SIG-M5 (cell line): ENCODE measurements around the gene NTMT2.
"Not testable (repeated sequence)": the region's sequence is repeated elsewhere in the genome, so short reads cannot be mapped to it uniquely, and the experiment has no call there.

Experiments used
- DNase-seq: peaks from one replicate; lab custom pipeline; 2025; lab: John Stamatoyannopoulos, UW

The NTMT2 gene

DNA sequence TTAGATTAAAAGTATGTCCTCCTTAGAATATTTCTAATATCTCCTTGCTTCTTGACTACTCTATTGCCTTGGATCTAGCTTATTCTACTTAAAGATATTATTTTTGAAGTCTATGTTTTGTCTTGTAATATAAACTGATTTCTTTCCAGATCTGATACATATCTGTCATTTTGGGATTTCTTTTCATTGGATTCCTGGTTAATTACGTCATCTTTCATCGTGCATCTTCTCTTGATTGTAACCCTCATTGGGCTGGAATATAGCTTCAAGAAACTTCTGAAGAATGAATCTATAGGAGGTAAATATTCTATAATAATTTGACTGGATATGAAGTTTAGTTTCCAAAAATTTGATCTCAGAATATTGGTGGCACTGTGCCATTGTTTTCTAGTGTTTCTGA is 12.1 kb downstream of the NTMT2 start:
- DNase-seq: no peak

DNA sequence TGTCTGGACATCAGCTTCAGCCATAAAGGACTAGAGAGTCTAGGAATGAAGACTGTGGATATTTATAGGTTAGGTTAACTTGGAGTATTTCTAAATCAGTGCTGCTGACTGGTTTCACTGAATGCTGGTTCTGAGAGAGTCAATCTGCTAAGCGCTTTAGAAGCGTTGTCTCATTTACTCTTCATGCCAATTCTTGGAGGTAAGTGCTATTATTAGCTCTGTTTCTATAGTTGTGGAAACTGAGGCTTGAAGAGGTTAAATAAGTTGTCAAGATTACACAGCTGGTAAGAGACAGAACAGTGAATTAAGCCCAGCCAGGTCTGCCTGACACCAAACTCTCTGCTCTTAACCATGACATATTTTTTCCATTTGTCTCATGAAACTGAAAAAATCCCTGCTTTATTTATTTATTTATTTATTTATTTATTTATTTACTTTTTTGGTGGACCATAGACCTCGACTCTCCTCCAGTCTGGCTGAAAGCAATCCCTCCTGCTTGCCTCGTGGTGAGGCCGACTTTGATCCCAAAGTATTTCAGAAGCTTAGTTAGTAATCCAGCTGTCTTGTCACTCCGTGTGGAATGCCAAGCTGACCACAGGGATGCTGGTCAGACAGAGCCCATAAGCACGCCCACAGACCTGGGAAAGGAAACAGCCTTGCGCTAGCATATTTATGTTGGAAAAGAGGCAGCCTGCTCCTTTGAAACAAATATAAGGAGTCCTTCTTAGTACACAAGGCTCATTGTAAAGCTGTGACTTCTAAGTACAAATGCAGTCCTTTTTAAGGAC is 16.9 kb downstream of the NTMT2 start:
- DNase-seq: no peak

DNA sequence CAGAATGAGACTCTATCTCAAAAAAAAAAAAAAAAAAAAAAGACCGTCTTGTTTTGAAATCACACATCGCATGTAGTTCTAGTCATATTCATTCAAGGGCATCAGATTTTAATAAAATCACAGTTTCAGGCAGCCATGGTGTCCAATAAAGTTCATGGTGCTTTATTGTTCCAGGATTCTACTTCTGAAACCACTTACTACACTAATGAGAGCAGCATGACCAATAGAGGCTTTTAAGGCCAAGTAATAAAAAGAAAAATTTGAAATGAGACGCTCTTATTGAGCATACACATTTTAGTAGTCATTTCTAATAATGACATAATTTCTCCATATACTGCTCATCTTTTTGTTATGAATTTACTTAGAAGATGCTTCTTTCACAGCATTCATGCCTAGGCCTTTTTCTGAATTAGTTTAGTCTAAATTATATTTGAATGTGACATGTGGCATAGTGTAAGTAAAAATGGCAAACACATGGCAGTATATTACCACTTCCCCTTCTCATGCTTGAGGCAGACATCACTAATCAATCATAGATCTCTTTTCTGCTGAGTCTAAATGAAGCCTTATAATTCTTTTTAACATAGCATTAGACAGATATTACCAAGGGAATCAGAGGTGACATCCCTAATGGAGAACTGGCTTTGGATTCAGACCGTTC is 18.5 kb downstream of the NTMT2 start:
- no peak for DNase-seq

DNA sequence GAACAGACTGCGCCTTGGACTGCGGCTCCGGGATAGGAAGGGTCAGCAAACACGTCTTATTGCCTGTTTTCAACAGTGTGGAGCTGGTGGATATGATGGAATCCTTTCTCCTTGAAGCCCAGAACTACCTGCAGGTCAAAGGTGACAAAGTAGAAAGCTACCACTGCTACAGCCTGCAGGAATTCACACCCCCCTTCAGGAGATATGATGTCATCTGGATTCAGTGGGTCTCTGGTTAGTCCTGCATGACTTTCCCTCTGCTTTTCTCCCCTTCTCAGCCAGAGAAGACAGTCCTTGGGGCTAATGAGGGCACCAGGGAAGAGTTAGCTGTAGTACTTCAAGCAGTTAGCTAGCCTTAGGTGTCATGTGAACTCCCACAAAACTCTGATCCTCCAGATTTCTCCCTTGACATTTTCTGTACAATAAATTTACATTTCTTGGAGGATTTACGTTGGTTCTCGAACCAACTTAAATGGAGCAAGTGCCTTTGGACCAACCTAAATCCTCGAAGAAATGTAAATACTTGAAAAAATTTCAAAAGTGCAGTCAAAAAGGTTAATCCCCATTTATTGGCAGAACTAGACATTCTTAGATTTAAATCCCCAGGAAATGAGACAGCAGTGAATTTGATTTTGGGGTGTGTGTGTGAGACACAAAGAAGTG is 20.9 kb downstream of the NTMT2 start:
- DNase-seq: no peak

DNA sequence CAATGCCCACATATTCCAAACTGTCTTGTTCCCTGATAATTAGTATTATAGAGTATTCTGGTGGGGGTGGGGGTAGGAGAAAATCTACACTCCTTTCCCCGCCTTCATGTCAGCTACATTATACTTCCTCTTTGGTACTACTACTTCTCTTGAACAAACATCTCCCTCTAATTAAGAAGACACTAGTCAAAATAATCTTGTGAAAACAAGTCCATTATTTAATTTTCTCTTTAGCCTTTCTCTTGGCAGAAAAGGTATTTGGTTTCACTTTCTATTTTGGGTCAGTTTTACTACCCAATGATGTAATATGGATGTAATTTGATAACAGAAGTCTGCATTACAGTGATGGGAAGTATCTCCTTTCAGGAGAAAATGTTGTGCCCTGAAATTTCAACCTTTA is 22.5 kb downstream of the NTMT2 start:
- no peak for DNase-seq

DNA sequence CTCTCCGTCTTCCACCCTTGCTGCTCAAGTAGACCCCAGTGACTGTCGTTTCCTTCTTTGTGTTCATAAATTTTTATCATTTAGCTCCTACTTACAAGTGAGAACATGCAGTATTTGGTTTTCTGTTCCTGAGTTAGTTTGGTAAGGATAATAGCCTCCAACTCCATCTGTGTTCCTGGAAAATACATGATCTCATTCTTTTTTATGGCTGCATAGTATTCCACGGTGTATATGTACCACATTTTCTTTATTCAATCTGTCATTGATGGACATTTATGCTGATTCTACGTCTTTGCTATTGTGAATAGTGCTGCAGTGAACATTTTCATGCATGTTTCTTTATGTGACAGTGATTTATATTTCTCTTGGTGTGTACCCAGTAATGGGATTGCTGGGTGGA is 24.8 kb downstream of the NTMT2 start:
- not testable (repeated sequence) for DNase-seq

DNA sequence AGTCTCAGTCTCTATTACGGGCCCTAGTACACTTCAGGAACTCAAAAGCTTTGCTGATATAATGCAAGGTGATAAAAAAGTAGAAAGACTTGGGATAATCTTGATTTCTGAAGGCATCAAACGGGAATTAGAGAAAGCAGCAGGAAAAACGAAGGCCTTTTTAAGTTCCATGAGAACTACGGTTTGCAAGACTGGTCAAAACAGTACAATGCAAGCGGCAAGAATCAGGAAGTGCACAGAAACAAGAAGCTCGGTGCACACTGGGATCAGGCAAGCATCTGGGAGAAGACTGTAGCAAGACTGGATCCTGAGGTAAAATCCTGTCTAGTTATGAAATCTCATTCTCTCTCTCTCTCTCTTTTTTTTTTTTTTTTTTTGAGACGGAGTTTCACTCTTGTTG is 28.6 kb downstream of the NTMT2 start:
- DNase-seq: no peak

DNA sequence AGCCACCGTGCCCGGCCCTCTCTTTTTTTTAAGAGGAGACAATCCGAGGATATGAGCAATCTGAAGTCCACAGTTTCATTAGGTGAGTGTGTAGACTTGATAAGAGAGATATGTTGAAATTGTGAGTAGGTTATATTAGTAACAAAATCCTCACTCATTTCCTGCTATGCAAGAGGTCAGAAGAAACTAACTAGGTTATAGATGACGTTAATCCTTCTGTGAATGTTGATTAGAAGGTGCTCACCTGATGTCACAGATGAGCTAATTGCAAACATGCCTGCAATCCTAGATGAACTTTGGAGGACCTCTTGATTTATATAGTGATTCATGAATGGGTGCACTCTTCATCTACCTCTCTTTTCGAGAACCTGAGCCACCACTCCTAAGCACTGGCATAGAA is 29.3 kb downstream of the NTMT2 start:
- DNase-seq: no peak

DNA sequence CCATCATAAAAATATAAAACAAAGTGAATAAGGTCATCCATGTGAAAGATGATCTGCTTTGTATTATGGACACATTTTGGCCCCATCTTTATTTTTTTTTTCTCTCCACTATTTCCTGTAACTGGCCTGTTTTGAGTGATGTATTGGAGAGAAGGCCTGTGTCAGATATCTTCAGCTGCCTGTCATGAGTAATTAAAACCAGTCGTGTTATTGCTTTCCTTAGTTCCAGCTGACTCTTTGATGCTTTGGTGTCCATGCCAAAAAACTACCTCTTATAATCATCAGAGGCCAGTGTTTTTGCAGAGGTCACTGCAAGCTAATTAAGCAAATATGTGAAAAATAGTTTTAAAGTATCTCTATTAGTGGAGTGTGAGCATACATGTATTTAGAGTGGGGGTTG is 29.7 kb downstream of the NTMT2 start:
- no peak for DNase-seq

DNA sequence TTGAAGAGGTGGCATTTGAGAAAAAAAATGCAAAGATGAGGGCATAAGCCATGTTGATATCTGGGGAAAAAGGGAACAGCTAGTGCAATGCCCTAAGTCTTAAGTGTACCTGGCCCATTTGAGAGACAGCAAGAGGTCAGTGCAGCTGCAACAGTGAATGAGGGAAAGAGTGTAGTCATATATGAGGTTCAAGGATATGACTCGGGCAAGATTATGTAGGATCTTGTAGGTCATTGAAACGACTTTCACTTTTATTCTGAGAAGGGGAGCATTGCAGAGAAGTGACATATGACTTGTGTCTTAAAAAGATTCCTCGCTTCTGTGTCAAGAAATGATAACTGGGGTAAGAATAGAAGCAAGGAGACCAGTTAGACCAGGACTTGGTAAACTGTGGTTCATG is 31.0 kb downstream of the NTMT2 start:
- no peak for DNase-seq

DNA sequence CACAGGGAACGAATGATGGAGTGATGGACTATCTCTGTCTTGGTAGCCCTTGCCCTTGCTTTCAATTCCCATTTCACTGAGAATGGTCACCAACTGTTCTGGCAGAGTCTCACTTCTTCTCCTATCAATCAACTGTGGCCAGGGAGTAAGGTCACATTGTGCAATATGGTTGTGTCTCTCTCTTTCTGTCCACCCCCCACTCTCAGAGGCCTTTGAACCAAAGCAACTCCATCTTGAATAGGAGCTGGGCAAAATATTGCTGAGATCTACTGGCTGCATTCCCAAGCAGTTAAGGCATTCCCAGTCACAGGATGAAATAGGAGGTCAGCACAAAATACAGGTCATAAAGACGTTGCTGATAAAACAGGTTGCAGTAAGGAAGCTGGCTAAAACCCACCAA is 36.7 kb downstream of the NTMT2 start:
- no peak for DNase-seq

DNA sequence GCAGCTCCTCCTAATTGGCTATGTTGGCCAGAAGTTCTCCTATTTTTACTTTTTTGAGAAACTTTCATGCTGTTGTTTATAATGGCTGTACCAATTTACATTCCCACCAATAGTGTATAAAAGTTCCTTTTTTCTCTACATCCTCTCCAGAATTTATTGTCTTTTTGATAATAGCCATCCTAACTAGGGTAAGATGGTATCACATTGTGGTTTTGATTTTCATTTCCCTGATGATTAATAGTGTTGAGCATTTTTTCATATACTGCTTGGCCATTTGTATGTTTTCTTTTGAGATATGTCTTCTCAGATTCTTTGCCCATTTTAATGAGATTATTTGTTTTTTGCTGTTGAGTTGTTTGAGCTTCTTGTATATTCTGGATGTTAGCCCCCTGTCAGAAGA is 46.8 kb downstream of the NTMT2 start:
- no peak for DNase-seq

DNA sequence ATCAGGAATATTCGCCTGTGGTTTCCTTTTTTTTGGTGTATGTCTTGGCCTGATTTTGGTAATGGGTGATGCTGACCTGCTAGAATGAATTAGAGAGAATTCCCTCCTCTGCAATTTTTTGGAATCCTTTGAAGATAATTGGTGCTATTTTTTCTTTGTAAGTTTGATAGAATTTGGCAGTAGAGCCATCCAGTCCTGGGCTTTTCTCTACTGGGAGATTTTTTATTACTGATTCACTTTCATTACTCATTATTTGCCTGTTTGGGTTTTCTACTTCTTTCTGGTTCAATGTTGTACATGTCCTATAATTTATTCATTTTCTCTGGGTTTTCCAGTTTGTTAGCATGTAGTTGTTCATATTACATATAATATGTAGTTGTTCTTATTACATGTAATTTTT is 48.7 kb downstream of the NTMT2 start:
- DNase-seq: no peak

DNA sequence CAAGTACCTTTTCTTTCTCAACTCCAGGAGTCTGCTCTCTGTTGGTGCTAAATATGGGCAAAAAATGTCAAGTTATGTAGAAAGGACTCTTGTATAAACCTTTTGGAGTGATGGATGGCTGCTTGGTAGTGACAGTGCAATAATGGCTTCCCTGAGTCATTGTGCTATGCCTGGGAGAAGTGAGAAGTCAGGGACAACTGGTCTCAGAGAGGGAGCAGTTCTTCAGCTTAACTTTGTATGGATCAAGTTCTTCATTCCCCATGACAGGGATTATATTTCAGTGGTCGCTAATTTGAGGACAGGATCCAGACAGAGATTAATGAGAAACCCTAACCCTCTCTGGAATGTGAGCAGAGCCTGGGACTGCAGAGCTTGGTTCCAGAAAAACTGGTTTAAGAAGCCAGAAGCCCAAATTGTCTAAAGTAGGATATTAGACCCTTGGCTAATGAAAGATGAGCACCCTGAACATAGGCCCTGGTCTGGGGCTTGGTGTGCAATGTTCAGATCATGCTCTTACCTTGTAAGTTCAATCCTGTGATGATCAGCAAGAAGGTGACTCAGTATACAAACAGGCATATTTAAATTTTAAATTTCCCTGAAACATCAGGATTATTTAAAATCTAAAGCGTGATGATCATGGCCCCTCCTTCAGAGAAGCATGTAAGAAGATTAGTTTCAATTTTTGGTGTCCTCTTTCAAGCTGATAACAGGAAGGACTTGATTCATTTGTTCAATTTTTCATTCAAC is 50.9 kb downstream of the NTMT2 start:
- DNase-seq: no peak

DNA sequence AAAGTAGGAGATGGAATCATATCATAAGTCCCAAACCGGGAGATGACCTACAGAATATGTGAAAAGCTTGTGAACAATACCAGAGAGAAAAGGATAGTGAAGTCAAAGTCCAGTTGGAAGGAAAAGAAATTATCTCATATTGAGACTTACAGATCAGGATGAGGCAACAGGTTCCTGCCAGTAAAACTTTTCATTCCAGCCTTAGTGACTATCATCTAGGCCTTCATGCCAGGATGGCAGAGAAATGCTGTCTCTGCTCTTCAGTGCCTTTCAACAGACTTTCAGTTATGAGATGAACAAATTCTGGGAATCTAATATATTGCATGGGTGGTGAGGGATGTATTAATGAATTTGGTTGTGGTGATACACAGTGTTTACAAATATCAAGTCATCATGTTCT is 52.3 kb downstream of the NTMT2 start:
- DNase-seq: no peak

DNA sequence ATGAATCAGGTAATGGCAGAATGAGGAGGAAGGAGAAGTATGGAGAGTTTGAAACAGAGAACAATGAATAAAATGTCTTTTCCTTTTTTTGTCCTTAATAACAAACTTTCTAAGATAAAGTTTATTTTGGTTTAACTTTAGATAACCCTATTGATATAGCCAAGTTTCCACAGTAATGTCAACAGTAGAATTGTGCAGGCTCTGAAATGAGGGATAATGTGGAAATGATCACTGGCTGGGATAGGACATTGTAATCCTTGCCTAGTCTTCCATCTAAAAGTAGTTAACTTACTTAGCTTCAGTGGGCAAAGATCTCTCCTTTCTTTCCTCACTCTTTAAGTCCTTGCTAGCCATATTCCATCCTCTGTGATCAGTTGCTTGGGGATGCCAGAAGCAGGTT is 52.8 kb downstream of the NTMT2 start:
- no peak for DNase-seq

DNA sequence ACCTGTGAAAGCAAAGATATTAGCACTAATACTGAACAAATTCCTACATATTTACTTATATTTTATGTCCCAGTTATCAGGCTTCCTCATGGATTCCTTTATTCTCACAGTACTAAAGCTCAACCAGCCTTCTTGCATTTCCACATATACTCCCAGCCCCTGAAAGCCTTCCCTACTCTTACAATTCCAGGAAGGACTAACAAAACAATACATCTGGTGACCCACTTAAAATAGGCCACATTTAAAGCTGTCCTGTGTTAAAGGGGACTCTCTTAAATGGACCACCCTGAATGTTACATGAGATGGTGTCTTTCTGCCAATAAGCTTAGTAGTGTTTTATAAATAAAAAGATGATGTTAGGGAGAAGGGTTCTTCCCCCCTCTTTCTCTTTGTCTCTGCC is 54.4 kb downstream of the NTMT2 start:
- no peak for DNase-seq

DNA sequence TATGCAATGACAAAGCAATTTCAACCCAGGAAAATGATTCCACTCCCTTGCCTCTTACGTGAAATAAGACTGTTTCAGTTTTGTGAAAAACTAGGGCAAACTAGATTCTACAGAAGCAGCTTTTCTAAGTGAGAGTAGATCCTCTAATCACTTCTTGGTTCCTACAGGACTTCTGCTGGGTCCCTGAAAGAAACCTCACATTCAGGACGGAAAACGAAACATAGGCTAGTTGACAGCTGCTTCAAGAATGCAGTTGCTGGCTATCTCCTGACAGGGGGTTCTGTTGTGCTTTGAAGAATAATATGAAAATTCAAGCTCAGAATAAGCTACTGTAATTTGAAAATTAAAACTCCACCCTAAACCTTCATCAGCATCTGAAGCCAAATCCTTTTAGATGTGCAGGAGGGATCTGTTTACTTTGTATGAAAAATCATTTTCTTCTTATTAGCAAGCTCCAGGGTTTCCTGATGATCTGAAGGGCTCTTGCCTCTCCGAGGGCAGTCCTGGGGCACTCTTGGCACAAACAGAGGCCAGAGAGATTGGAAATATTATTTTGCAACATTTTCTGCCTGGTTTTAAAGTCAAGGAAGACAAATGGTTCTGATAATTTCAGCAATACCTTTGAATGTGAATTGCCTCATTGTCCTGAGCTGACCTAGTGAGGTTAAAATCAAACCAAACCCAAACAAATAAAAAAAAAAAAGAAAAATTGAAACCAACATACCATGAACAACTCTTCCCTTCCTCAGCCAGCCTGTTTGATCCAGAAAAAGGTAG is 55.0 kb downstream of the NTMT2 start:
- DNase-seq: no peak

DNA sequence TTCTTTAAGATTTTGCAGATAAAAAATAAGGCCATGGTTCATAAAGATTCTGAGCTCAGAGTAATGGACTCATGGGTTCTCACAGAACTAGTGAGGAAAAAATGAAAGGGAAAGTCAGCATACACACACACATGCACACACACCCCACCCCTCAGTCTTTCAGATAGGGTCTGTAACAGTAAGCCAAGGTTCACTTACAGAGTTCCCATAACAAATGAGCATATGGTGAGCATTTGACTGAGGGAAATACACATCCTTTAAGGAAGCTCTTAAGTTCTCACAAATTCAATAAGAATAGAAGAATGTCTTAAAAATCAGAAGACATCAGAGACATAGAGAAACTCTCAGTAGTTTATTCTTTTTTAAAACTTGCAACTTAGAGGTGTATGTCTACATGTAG is 57.9 kb downstream of the NTMT2 start:
- no peak for DNase-seq

DNA sequence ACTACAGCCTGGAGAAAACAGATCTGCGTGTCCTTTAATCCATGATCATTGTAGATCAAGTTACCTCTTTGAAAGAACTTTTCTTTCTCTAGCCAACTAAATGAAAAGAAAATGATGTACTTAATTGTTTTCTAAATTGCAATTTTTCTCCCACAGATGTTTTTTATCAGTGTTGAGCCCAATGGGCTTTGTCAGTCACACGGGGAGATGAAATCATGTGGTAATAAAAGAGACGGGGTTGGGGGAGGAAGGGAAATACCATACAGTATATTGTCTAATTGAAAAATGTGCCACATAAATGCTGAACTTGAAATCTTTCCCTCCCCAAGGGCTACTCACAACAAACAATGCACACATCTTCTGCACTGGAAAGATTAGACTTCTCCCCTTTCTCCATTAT is 58.4 kb downstream of the NTMT2 start:
- no peak for DNase-seq

DNA sequence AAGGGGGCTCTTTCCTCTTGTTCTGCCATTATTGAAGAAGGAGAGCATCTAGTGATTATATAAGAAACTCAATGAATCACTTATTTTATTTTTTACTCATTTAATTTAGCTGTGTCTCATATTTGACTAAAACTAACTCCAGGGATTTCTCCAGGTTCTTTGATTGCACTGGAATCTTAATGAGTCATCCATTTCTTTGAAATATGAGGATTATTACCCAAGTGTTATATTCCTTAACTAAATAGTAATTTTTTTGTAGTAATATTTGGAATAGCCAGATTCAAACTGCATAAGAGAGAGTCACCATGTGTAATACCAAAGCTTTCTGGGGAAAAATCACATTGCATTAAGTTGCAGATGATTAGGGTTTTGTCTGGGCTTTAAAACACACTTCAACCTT is 59.5 kb downstream of the NTMT2 start:
- DNase-seq: no peak

DNA sequence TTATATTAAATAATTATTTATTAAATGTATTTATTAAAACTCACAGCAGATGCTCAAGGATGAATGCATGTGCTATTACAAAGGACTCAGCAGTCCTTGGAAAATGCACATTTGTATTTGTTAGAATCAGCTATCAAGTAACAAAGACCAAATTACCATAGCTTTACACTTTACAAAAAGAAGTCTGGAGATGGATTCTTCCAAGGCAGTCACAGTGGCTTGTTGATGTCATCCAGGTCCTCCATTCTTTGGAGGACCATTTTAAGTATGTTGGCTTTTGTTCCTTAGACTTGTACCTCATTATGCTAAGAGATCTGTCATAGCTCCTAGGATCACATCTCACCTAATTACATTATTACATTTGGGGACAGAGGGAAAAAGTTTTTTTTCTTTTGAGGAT is 63.4 kb downstream of the NTMT2 start:
- DNase-seq: no peak
